H1 (cell line): ENCODE measurements around the gene CEBPE.

ENCODE experiments used
- HDAC2 ChIP-seq, 2 experiments: fragments of 300-600 bp in 1 of 2; sonication (generic) in 1 of 2; IDR thresholded peaks; 2 replicates each; pipeline ENCODE4 v1.6.1; 2011 to 2012; ENCODE audit warnings: low read depth in 2 of 2, low read length in 2 of 2, mild to moderate bottlenecking in 2 of 2, moderate library complexity in 2 of 2, borderline replicate concordance in 1 of 2, inconsistent platforms in 1 of 2
- MAFK ChIP-seq: IDR thresholded peaks from 2 replicates; pipeline ENCODE4 v1.6.1; 2012; ENCODE audit warnings: low read depth, mild to moderate bottlenecking, improper control_type of control experiment, low read length
- POLR2A ChIP-seq, 2 experiments: IDR thresholded peaks; 1 replicate in 1 of 2; 2 replicates in 1 of 2; pipeline ENCODE4 v1.6.1; 2011; ENCODE audit warnings: low read depth in 2 of 2, low read length in 2 of 2, mild to moderate bottlenecking in 2 of 2; ENCODE audit errors: control extremely low read depth in 1 of 2
- SP1 ChIP-seq: IDR thresholded peaks from 2 replicates; pipeline ENCODE4 v1.6.1; 2011; ENCODE audit warnings: low read depth, low read length
- SRF ChIP-seq: IDR thresholded peaks from 2 replicates; pipeline ENCODE4 v1.6.1; 2011; ENCODE audit warnings: mild to moderate bottlenecking, low read depth, low read length, moderate library complexity
- USF2 ChIP-seq: IDR thresholded peaks from 2 replicates; pipeline ENCODE4 v1.6.1; 2011; ENCODE audit warnings: low read length, improper control_type of control experiment
- TF ChIP-seq, protein P1 (sequence below), 3 experiments: IDR thresholded peaks; 1 replicate in 2 of 3; 2 replicates in 1 of 3; pipeline versions ENCODE4 v1.5.1 to v1.6.1; 2011; ENCODE audit warnings: low read length in 3 of 3, mild to moderate bottlenecking in 3 of 3, inconsistent platforms in 2 of 3, low read depth in 1 of 3, moderate library complexity in 1 of 3; ENCODE audit not compliant: insufficient read depth in 1 of 3; ENCODE audit errors: control extremely low read depth in 1 of 3

DNA sequence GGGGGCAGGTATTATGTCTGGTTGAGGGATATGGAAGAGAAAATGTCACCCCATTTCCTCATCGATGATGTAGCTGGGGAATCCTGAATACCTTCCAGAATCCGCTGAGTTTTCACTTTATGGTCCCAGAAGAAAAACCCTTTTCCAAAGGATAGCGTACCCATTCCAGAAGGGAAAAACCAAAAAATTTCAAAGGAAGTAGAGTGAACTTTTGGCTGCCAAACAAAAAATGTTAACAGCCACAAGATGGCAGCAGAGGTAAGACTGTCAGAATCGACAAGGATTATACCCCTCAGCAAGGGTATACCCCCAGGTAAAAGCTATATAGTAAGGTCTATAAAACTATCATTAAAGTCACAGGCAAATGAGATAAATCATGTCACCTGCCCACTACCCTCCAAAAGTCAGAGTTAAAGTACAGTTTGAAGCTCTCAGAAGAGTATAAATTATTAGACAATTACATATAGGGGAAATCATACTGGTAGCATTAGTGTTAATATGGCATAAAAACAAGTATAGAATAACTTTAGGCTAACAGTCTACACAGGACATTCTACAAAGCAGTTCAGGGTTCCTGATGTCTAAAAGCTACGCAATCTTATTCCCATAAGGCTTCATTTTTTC is 42.2 kb downstream of the CEBPE start:
- TF ChIP-seq HDAC2 (IDR thresholded peaks at IDR 0.05; ENCODE audit: borderline replicate concordance in 1 of 2, low read depth in 2 of 2, low read length in 2 of 2) (no peak), SP1 (no peak), SRF (no peak), MAFK (no peak), USF2 (no peak), POLR2A (IDR thresholded peaks at IDR 0.05; ENCODE audit: control extremely low read depth in 1 of 2, low read depth in 2 of 2, low read length in 2 of 2) (no peak)
- TF ChIP-seq, protein P1, sequence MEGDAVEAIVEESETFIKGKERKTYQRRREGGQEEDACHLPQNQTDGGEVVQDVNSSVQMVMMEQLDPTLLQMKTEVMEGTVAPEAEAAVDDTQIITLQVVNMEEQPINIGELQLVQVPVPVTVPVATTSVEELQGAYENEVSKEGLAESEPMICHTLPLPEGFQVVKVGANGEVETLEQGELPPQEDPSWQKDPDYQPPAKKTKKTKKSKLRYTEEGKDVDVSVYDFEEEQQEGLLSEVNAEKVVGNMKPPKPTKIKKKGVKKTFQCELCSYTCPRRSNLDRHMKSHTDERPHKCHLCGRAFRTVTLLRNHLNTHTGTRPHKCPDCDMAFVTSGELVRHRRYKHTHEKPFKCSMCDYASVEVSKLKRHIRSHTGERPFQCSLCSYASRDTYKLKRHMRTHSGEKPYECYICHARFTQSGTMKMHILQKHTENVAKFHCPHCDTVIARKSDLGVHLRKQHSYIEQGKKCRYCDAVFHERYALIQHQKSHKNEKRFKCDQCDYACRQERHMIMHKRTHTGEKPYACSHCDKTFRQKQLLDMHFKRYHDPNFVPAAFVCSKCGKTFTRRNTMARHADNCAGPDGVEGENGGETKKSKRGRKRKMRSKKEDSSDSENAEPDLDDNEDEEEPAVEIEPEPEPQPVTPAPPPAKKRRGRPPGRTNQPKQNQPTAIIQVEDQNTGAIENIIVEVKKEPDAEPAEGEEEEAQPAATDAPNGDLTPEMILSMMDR (IDR thresholded peaks at IDR 0.05; ENCODE audit: control extremely low read depth in 1 of 3, insufficient read depth in 1 of 3, low read depth in 1 of 3, low read length in 3 of 3) = peak in 2 of 3 experiments; percentile 51 to 61; a peak in 3 of 4 replicates
